NCI-H82 treated with DMSO at 0.1 percent for 48 hours (cell line): Measurements from ENCODE around the gene OXCT2.

Source experiments
- DNase-seq: peaks from one replicate; lab custom pipeline; 2025; ENCODE audit not compliant: unreplicated experiment; lab: John Stamatoyannopoulos, UW

Gene OXCT2

DNA sequence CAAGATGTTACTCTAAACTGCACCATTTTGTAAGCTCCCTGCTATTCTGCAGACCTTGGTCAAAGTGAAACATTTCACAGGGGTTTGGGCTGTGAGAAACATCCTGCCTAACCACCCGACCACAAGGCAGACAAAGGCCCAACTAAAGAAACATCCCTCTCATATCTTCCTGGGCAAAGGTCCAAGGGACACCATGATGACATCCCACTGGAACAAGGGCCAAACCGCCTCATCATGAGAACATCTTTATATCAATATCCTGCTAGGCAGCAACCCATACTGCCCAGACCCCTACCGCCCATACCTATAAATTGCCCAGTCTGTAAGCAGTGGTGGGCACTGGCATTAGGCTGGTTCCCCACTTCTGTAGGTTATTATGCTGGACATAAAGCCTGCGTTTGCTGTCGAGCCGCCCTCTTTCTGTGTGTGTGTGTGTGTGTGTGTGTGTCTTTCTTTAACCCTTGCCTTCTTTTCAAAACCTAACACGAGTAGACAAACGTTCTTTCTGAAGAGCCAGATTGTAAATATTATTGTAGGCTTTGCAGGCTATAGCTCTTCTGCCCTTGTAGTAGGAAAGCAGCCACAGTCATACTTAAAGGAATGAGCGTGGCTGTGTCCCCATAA, 33.5 kb downstream of the OXCT2 start:
- DNase-seq, result no peak

GRCh38 chr1:39735731-39736130, 35.4 kb downstream of the OXCT2 start:
- DNase-seq, result no peak

DNA sequence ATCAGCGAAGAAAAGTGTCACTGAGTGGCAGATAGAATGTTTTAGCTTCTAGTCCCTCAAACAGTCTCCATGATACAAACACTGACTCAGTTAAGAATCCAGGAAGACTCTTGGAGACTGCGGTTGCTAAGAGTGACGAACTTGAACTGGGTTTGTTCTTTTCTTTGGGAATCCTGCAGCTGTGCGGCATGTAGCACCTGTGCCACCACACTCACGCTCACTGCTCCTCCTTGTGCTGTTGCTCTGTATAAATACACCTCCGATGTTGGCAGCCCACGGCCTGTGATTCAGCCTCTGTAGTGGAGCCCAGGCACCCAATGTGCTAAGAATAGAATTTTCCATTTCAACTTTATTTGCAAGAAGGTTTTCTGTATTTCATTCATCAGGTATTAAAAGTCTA, 38.0 kb downstream of the OXCT2 start:
- no peak for DNase-seq

- no peak for DNase-seq
These were observed 38.4 kb downstream of the OXCT2 start for GRCh38 chr1:39732730-39733129.

GRCh38 chr1:39729842-39730241, 41.3 kb downstream of the OXCT2 start:
- DNase-seq, result no peak

DNA sequence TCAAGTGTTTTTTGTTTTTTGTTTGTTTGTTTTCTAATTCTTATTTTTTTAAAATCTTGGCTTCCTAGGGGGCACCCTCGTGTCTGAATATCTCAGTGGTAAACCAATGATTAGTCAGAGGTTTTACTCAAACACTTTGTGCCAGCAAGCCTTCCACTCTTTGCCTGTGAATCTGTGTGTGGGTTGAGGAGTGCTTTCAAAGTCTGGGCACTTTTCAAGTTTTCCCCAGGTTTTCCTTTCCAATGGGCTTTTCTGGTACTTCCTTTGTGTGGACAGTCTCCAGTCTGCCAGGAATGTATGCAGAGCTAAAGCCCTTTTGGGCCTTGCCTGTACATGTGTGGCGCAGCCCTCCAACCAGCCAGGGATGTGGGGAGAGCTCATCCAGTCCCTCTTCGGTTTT, 42.1 kb downstream of the OXCT2 start:
- no peak for DNase-seq

- DNase-seq, result no peak
These were observed 43.2 kb downstream of the OXCT2 start for GRCh38 chr1:39727932-39728317.

DNA sequence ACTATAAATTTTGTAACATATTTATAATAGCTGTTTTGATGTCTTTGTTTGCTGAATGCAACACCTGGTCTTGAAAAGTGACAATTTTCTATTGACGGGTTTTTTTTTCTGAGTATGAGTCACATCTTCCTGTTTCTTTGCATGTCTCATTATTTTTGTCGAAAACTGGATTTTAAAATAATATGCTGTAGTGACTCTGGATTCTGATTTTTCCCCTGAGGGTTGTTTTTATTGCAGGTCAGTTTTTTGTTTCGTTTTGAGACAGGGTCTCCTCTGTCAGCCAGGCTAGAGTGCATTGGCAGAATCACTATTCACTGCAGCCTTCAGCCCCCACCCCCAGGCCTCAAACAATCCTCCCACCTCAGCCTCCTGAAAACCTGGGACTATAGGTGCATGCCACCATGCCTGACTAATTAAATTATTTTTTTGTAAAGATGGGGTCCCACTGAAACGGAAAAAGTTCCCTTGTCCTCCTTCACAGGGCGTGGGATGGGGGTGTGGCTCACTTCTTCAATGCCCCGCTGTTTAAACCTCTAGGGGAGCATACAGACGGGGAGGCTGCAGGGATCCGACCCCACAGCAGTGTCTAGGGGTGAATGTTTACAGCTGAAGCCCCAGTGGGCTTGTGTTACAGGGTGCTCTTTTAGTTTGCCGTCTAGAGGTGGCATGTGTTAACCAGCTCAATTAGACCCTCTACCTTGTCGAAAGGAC, 43.8 kb downstream of the OXCT2 start:
- DNase-seq, result no peak

- no peak for DNase-seq
These were observed 44.5 kb downstream of the OXCT2 start for GRCh38 chr1:39726600-39726999.

GRCh38 chr1:39722495-39722894, 48.7 kb downstream of the OXCT2 start:
- no peak for DNase-seq

GRCh38 chr1:39721664-39722063, 49.5 kb downstream of the OXCT2 start:
- no peak for DNase-seq

- DNase-seq, result peak; percentile 67
These were observed 50.8 kb downstream of the OXCT2 start for GRCh38 chr1:39720094-39720999.
